CD14-positive monocyte (primary cell): ENCODE data around the gene UBN2. TPM values are rescaled to one million over a fixed set of nuclear protein-coding genes. Genes with fewer than 3 reads are reported as not detected.

Experiments
- DNase-seq, 3 donors: peaks; one replicate each; pipeline ENCODE4 v3.0.0-alpha.2; 2011 to 2022
- H2AFZ ChIP-seq: 2 replicates; pipeline ENCODE4 v1.6.0; 2012; ENCODE audit warnings: mild to moderate bottlenecking, low read depth, low read length, inconsistent platforms; ENCODE audit not compliant: insufficient read depth, poor library complexity, severe bottlenecking
- H3K27ac ChIP-seq, 2 donors: 1 replicate in 1 of 2; 2 replicates in 1 of 2; pipeline ENCODE4 v1.5.1; 2012 to 2013; ENCODE audit warnings: low read length in 2 of 2, control low read depth in 1 of 2, inconsistent platforms in 1 of 2, low read depth in 1 of 2, mild to moderate bottlenecking in 1 of 2
- H3K27me3 ChIP-seq, 2 donors: one replicate each; pipeline versions ENCODE4 v1.6.0 to v1.6.1; 2011 to 2013; ENCODE audit warnings: low read length in 2 of 2; ENCODE audit not compliant: control insufficient read depth in 2 of 2, insufficient read depth in 2 of 2
- H3K36me3 ChIP-seq, 2 donors: replicated peaks in 1 of 2; 1 replicate in 1 of 2; 2 replicates in 1 of 2; pipeline versions ENCODE4 v1.5.1 to v1.6.1; 2012 to 2013; ENCODE audit warnings: low read length in 2 of 2, control low read depth in 1 of 2, inconsistent platforms in 1 of 2, mild to moderate bottlenecking in 1 of 2; ENCODE audit not compliant: insufficient read depth in 2 of 2, control insufficient read depth in 1 of 2
- H3K4me1 ChIP-seq, 2 donors: 1 replicate in 1 of 2; 2 replicates in 1 of 2; pipeline versions ENCODE4 v1.5.1 to v1.6.1; 2012 to 2013; ENCODE audit warnings: low read length in 2 of 2, control low read depth in 1 of 2, inconsistent platforms in 1 of 2, mild to moderate bottlenecking in 1 of 2, moderate library complexity in 1 of 2; ENCODE audit not compliant: insufficient read depth in 2 of 2, control insufficient read depth in 1 of 2
- H3K4me2 ChIP-seq: replicated peaks from 2 replicates; pipeline ENCODE3; 2012; ENCODE audit warnings: low read length, moderate library complexity, mild to moderate bottlenecking; ENCODE audit not compliant: poor library complexity, severe bottlenecking; ENCODE audit errors: extremely low read depth
- H3K4me3 ChIP-seq, 3 experiments: fragments of 200-600 bp in 1 of 3; sonication (generic) in 1 of 3; replicated peaks in 1 of 3; 1 replicate in 2 of 3; 2 replicates in 1 of 3; pipeline ENCODE4 v1.5.1; 2011 to 2013; ENCODE audit warnings: low read length in 3 of 3, mild to moderate bottlenecking in 3 of 3, control low read depth in 2 of 3, low read depth in 2 of 3, inconsistent platforms in 1 of 3, moderate library complexity in 1 of 3
- H3K79me2 ChIP-seq: 2 replicates; pipeline ENCODE4 v1.6.0; 2012; ENCODE audit warnings: mild to moderate bottlenecking, control low read depth, inconsistent platforms, low read length, moderate library complexity; ENCODE audit not compliant: insufficient read depth
- H3K9ac ChIP-seq: 2 replicates; pipeline ENCODE4 v1.6.0; 2017; ENCODE audit warnings: low read length, mild to moderate bottlenecking; ENCODE audit not compliant: insufficient read depth, poor library complexity, severe bottlenecking
- H3K9me3 ChIP-seq, 2 donors: replicated peaks in 1 of 2; 1 replicate in 1 of 2; 2 replicates in 1 of 2; pipeline versions ENCODE4 v1.5.1 to v1.6.1; 2012 to 2013; ENCODE audit warnings: low read length in 2 of 2, control low read depth in 1 of 2; ENCODE audit not compliant: control insufficient read depth in 1 of 2, insufficient read depth in 1 of 2
- H4K20me1 ChIP-seq: 2 replicates; pipeline ENCODE4 v1.6.0; 2012; ENCODE audit warnings: mild to moderate bottlenecking, low read length, control low read depth, moderate library complexity; ENCODE audit not compliant: insufficient read depth
- H3K27ac Mint-ChIP-seq, 7 donors: one replicate each; pipeline ENCODE4 v1.8.0; 2020; ENCODE audit warnings: mild to moderate bottlenecking in 7 of 7, mixed read lengths in 7 of 7, moderate library complexity in 6 of 7, inconsistent platforms in 2 of 7
- H3K27me3 Mint-ChIP-seq, 3 donors: one replicate each; pipeline ENCODE4 v1.8.0; 2021 to 2022; ENCODE audit warnings: low read depth in 3 of 3, mild to moderate bottlenecking in 3 of 3, mixed read lengths in 3 of 3, moderate library complexity in 3 of 3, inconsistent platforms in 1 of 3
- H3K36me3 Mint-ChIP-seq, 2 donors: one replicate each; pipeline ENCODE4 v1.8.0; 2020; ENCODE audit warnings: mixed read lengths in 2 of 2, inconsistent platforms in 1 of 2, mild to moderate bottlenecking in 1 of 2
- H3K4me1 Mint-ChIP-seq: one replicate; pipeline ENCODE4 v1.8.0; 2020; ENCODE audit warnings: mild to moderate bottlenecking, mixed read lengths
- H3K4me3 Mint-ChIP-seq, 2 donors: one replicate each; pipeline ENCODE4 v1.8.0; 2020; ENCODE audit warnings: mild to moderate bottlenecking in 2 of 2, mixed read lengths in 2 of 2, moderate library complexity in 1 of 2
- H3K9me3 Mint-ChIP-seq, 7 donors: one replicate each; pipeline ENCODE4 v1.8.0; 2020 to 2022; ENCODE audit warnings: mixed read lengths in 7 of 7, mild to moderate bottlenecking in 6 of 7, moderate library complexity in 6 of 7, inconsistent platforms in 2 of 7
- WGBS: methylation state at CpG from one replicate; pipeline ENCODE4 v1.1.5; 2013; ENCODE audit warnings: missing lambda C conversion rate; ENCODE audit not compliant: insufficient coverage; 5-methylcytosine and 5-hydroxymethylcytosine counted together
- intact Hi-C, 2 donors: fragments of 100-400 bp; cut with micrococcal nuclease; formaldehyde crosslinking; loops; one replicate each; pipeline versions ENCODE4 v1.15.0 to v1.15.1; 2023
- polyA plus RNA-seq, 3 donors: library from polyadenylated mRNA; depleted of rRNA in 1 of 3; unstranded in 2 of 3; stranded (reverse) in 1 of 3; fragments of 300-500 nt in 2 of 3; fragments of >200 nt in 1 of 3; fragmentation: Illumina TruSeq in 2 of 3; gene quantifications; 1 replicate in 2 of 3; 2 replicates in 1 of 3; pipeline ENCODE4 v1.2.3, GENCODE V29; 2012 to 2021
- TF ChIP-seq, protein P1 (sequence below): fragments of 200-600 bp; IDR thresholded peaks from one replicate; pipeline ENCODE4 v1.8.0; 2022; ENCODE audit warnings: antibody characterized with exemption, mild to moderate bottlenecking

Gene UBN2
- polyA plus RNA-seq, 3 donors = 0.80 to 4.2 (median 1.6) TPM

DNA sequence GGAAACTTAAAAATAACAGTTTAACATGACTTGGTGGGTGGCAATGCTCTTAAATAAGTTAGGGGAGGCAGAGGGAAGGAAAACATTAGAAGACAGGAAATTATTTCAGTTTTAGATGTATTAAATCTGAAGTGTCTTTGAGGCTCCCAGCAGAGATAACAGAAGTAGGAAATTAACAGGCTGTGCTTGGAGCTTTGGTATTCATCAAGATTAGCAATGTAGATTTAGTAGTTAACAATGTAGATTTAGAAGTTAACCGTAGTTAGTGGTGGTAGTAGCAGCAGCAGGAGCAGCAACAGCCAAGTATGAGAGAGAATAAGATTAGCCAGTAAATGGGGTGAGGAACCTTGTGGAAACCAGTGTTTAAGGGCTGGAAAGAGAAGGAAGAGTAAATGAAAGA lies 48.7 kb upstream of the UBN2 start:
- no peak overlapping the region for H3K4me3 ChIP-seq
- Mint-ChIP-seq H3K4me3 (no peak overlapping the region), H3K9me3 (peaks cover 0 to 2% (median 0%) of the 10 kb centered on the region in 7 donors), H3K36me3 (no peaks in the 10 kb centered on the region), H3K27me3 (no peaks in the 10 kb centered on the region), H3K27ac (no peak overlapping the region), H3K4me1 (peaks cover 7% of the 10 kb centered on the region)
- H3K4me2 ChIP-seq = no peak overlapping the region
- H3K9me3 ChIP-seq = no peaks in the 10 kb centered on the region
- no peaks in the 10 kb centered on the region for H4K20me1 ChIP-seq
- H3K27ac ChIP-seq = no peak overlapping the region
- H3K27me3 ChIP-seq = no peaks in the 10 kb centered on the region
- H3K4me1 ChIP-seq = no peaks in the 10 kb centered on the region
- 40% methylated on average over 1 of the region's 1 CpG for WGBS
- H3K79me2 ChIP-seq = no peaks in the 10 kb centered on the region
- TF ChIP-seq, protein P1, sequence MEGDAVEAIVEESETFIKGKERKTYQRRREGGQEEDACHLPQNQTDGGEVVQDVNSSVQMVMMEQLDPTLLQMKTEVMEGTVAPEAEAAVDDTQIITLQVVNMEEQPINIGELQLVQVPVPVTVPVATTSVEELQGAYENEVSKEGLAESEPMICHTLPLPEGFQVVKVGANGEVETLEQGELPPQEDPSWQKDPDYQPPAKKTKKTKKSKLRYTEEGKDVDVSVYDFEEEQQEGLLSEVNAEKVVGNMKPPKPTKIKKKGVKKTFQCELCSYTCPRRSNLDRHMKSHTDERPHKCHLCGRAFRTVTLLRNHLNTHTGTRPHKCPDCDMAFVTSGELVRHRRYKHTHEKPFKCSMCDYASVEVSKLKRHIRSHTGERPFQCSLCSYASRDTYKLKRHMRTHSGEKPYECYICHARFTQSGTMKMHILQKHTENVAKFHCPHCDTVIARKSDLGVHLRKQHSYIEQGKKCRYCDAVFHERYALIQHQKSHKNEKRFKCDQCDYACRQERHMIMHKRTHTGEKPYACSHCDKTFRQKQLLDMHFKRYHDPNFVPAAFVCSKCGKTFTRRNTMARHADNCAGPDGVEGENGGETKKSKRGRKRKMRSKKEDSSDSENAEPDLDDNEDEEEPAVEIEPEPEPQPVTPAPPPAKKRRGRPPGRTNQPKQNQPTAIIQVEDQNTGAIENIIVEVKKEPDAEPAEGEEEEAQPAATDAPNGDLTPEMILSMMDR = no peak
- H2AFZ ChIP-seq = peak overlapping the region; percentile 24
- H3K36me3 ChIP-seq = no peaks in the 10 kb centered on the region
- H3K9ac ChIP-seq = no peak overlapping the region
- intact Hi-C loops = no loop called here
- DNase-seq = no peak

DNA sequence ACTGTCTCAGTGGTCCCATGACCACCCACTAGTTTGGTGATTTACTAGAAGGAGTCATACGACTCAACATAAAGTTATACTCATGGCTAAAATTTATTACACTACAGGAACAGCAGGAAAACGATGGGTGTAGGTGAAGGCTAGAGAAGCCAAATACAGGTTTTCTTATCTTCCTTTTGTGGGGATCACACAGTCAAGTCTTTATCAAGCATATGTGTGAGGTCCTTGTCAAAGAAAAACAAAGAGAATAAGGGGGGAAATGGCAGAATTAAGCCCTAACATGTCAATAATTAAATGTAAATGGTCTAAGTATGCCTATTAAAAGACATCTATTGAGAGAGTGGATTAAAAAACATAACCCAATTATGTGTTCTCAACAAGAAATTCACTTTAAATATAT lies 47.8 kb upstream of the UBN2 start:
- intact Hi-C loops = no loop called here
- no peaks in the 10 kb centered on the region for H4K20me1 ChIP-seq
- Mint-ChIP-seq H3K9me3 (peaks cover 0 to 2% (median 0%) of the 10 kb centered on the region in 7 donors), H3K36me3 (no peaks in the 10 kb centered on the region), H3K4me3 (no peak overlapping the region), H3K4me1 (peaks cover 7% of the 10 kb centered on the region), H3K27ac (no peak overlapping the region), H3K27me3 (no peaks in the 10 kb centered on the region)
- no peaks in the 10 kb centered on the region for H3K36me3 ChIP-seq
- no peaks in the 10 kb centered on the region for H3K9me3 ChIP-seq
- no CpG with 5 or more reads among the region's 2 CpGs for WGBS
- no peak overlapping the region for H3K4me3 ChIP-seq
- H3K9ac ChIP-seq = no peak overlapping the region
- H3K4me1 ChIP-seq = no peaks in the 10 kb centered on the region
- TF ChIP-seq, protein P1 = no peak
- no peak overlapping the region for H3K4me2 ChIP-seq
- H2AFZ ChIP-seq = no peak overlapping the region
- DNase-seq = no peak
- H3K79me2 ChIP-seq = no peaks in the 10 kb centered on the region
- H3K27me3 ChIP-seq = no peaks in the 10 kb centered on the region
- H3K27ac ChIP-seq = no peak overlapping the region
